Gastroesophageal sphincter (tissue), 4 donors: ENCODE data around the gene SELENOS. TPM values are rescaled to one million over a fixed set of nuclear protein-coding genes. Genes with fewer than 3 reads are reported as not detected.

Experiments used
- ATAC-seq: fragments of 150-250 bp; one replicate; pipeline ENCODE4 v1.9.1; 2016; ENCODE audit warnings: mild to moderate bottlenecking, moderate library complexity
- H3K27ac ChIP-seq, 4 donors: fragments of 200-600 bp; sonication (generic) in 3 of 4; 1 replicate in 3 of 4; 2 replicates in 1 of 4; pipeline ENCODE4 v1.5.1; 2016 to 2019
- H3K27me3 ChIP-seq: fragments of 200-600 bp; sonication (generic); one replicate; pipeline ENCODE4 v1.5.1; 2019
- H3K36me3 ChIP-seq, 2 donors: fragments of 200-600 bp; sonication (generic); one replicate each; pipeline ENCODE4 v1.5.1; 2019; ENCODE audit warnings: control low read depth in 1 of 2
- H3K4me1 ChIP-seq, 3 donors: fragments of 200-600 bp; sonication (generic); 1 replicate in 2 of 3; 2 replicates in 1 of 3; pipeline ENCODE4 v1.5.1; 2016 to 2019; ENCODE audit warnings: control low read depth in 2 of 3
- H3K4me3 ChIP-seq, 2 donors: fragments of 200-600 bp; sonication (generic); one replicate each; pipeline ENCODE4 v1.5.1; 2019; ENCODE audit warnings: mild to moderate bottlenecking in 1 of 2, moderate library complexity in 1 of 2
- H3K9me3 ChIP-seq, 3 donors: fragments of 200-600 bp; sonication (generic); one replicate each; pipeline ENCODE4 v1.5.1; 2017 to 2019; ENCODE audit warnings: control low read depth in 2 of 3
- EP300 ChIP-seq: sonication (generic); formaldehyde crosslinking; IDR thresholded peaks from one replicate; pipeline ENCODE4 v1.6.1; 2017; ENCODE audit warnings: antibody characterized with exemption, mild to moderate bottlenecking
- POLR2A ChIP-seq, 2 donors: fragments of 450-650 bp; IDR thresholded peaks; one replicate each; pipeline ENCODE4 v1.6.1; 2017; ENCODE audit warnings: antibody characterized with exemption in 2 of 2, mild to moderate bottlenecking in 2 of 2, moderate library complexity in 1 of 2
- POLR2AphosphoS5 ChIP-seq: sonication (generic); formaldehyde crosslinking; IDR thresholded peaks from one replicate; pipeline ENCODE4 v1.6.1; 2017; ENCODE audit warnings: antibody characterized with exemption
- WGBS, 2 donors: methylation state at CpG; one replicate each; pipeline ENCODE4 v1.1.5; 2018; ENCODE audit warnings: low coverage in 1 of 2; 5-methylcytosine and 5-hydroxymethylcytosine counted together
- total RNA-seq, 4 donors: library from RNA; depleted of rRNA; stranded (reverse); fragments of >200 nt; gene quantifications; one replicate each; pipeline ENCODE4 v1.1.0, GENCODE V29; 2016
- TF ChIP-seq, protein P1 (sequence below), 4 experiments: fragments of 200-600 bp in 2 of 4; fragments of 450-650 bp in 2 of 4; sonication (generic) in 1 of 4; IDR thresholded peaks; one replicate each; pipeline ENCODE4 v1.5.1; 2017 to 2019; ENCODE audit warnings: antibody characterized with exemption in 4 of 4, mild to moderate bottlenecking in 2 of 4, moderate library complexity in 2 of 4

Gene SELENOS
- total RNA-seq, 4 donors from 2014 or later = 56.1 to 75.5 (median 64.5) TPM

DNA sequence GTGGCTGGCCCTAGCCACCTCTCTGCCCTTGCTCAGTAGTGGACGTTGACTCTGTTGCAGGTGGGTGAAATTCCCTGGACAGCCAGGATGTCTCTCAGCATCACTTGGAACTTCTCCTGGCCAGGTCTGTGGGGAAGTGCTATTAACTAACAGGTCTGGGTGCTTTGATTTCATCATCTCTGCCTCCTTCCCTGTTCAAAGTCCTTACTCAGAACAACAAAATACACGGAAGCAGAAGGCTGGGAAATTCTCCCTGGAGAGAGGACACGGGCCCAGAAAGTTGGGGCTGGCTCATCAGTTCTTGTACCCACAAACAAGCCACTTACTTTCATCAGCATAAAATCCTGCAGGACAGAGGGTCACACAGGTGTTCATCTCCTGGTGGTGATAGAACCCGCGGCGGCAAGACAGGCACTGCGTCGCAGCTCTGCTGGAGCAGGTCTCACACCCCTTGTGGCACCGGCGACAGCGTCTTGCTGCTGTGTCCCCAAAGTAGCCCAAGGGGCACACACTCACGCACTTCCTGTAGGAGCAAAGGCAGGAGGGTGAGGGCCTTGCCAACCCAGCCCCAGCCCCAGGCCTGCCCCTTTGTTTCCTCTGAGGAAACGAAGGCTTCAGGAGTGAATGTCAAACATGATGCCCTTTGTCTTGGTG lies 47.4 kb upstream of the SELENOS start:
- TF ChIP-seq EP300 (no peak), POLR2A (IDR thresholded peaks at IDR 0.05) (no peak), POLR2AphosphoS5 (no peak)
- TF ChIP-seq, protein P1, sequence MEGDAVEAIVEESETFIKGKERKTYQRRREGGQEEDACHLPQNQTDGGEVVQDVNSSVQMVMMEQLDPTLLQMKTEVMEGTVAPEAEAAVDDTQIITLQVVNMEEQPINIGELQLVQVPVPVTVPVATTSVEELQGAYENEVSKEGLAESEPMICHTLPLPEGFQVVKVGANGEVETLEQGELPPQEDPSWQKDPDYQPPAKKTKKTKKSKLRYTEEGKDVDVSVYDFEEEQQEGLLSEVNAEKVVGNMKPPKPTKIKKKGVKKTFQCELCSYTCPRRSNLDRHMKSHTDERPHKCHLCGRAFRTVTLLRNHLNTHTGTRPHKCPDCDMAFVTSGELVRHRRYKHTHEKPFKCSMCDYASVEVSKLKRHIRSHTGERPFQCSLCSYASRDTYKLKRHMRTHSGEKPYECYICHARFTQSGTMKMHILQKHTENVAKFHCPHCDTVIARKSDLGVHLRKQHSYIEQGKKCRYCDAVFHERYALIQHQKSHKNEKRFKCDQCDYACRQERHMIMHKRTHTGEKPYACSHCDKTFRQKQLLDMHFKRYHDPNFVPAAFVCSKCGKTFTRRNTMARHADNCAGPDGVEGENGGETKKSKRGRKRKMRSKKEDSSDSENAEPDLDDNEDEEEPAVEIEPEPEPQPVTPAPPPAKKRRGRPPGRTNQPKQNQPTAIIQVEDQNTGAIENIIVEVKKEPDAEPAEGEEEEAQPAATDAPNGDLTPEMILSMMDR (IDR thresholded peaks at IDR 0.05) = no peak
- Histone ChIP-seq H3K36me3 (no peaks in the 10 kb centered on the region), H3K27me3 (peaks cover 25% of the 10 kb centered on the region), H3K9me3 (no peaks in the 10 kb centered on the region), H3K27ac (no peak overlapping the region), H3K4me1 (no peaks in the 10 kb centered on the region), H3K4me3 (no peak overlapping the region)
- ATAC-seq = no peak
- WGBS, 2 donors = 60 to 67% methylated on average over 1 of the region's 13 CpGs

GRCh38 chr15:101323793-101324523 lies 46.7 kb upstream of the SELENOS start:
- no peaks in the 10 kb centered on the region for H3K36me3 ChIP-seq
- WGBS, 2 donors = 81 to 85% methylated on average over 8 to 14 of the region's 21 CpGs
- H3K4me3 ChIP-seq = no peak overlapping the region
- no peak overlapping the region for H3K27ac ChIP-seq
- peaks cover 28% of the 10 kb centered on the region for H3K27me3 ChIP-seq
- no peaks in the 10 kb centered on the region for H3K9me3 ChIP-seq
- H3K4me1 ChIP-seq = no peaks in the 10 kb centered on the region
- no peak for ATAC-seq
- TF ChIP-seq POLR2A (IDR thresholded peaks at IDR 0.05) (no peak), EP300 (no peak), POLR2AphosphoS5 (no peak)
- TF ChIP-seq, protein P1 (IDR thresholded peaks at IDR 0.05) = no peak

DNA sequence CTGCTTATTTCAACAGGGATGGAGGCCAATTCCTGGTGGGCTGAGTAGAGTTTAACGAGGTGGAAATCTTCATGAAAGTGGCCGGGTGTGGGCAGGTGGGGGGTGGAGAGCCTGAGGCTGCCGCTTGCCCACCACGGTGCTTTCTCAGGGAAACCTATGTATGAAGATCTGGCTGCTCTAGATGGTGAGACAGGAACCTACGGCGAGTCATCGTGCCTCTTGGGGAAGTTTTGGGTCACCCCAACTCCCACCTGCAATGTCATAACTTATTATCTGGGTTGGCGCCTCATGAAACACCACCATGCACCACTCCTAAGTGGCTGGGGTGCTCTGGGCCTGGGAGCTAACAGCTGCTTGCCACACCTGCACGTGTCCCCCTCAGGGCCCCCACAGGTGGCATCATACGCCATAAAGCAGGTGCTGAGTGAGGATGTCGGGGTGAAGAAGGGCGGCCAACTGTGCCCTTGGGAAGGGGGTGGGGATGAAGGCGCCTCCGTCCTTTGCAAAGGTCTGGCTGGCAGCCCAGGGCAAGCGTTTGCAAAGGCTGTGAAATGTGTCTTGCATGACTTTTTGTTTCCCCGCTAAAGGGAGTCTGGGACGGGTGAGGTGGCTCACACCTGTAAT lies 45.7 kb upstream of the SELENOS start:
- TF ChIP-seq POLR2AphosphoS5 (no peak), EP300 (no peak), POLR2A (IDR thresholded peaks at IDR 0.05) (no peak)
- TF ChIP-seq, protein P1 (IDR thresholded peaks at IDR 0.05) = no peak
- ATAC-seq = no peak

GRCh38 chr15:101322016-101322695 lies 44.9 kb upstream of the SELENOS start:
- H3K36me3 ChIP-seq = no peaks in the 10 kb centered on the region
- no peaks in the 10 kb centered on the region for H3K9me3 ChIP-seq
- H3K4me3 ChIP-seq = no peak overlapping the region
- 80 to 81% methylated on average over 12 to 16 of the region's 21 CpGs for WGBS, 2 donors
- H3K4me1 ChIP-seq = no peaks in the 10 kb centered on the region
- H3K27me3 ChIP-seq = peaks cover 27% of the 10 kb centered on the region
- no peak overlapping the region for H3K27ac ChIP-seq
- TF ChIP-seq POLR2A (IDR thresholded peaks at IDR 0.05) (no peak), POLR2AphosphoS5 (no peak), EP300 (no peak)
- TF ChIP-seq, protein P1 (IDR thresholded peaks at IDR 0.05) = no peak
- ATAC-seq = no peak

More for the DNA sequence above, 45.7 kb upstream of the SELENOS start:
- H3K4me3 ChIP-seq = no peak overlapping the region
- H3K9me3 ChIP-seq = no peaks in the 10 kb centered on the region
- no peak overlapping the region for H3K27ac ChIP-seq
- WGBS, 2 donors = 92% methylated on average over 7 of the region's 17 CpGs; no CpG with 5 or more reads in 1 of the 2 donors
- H3K27me3 ChIP-seq = peaks cover 28% of the 10 kb centered on the region
- no peaks in the 10 kb centered on the region for H3K36me3 ChIP-seq
- H3K4me1 ChIP-seq = no peaks in the 10 kb centered on the region
